K562 (cell line): ENCODE results near the gene TSPAN13. TPM values are rescaled to one million over a fixed set of nuclear protein-coding genes. Genes with fewer than 3 reads are reported as not detected.

ENCODE experiments used
- ATAC-seq: fragments of 200-7000 bp; cut with Tn5 transposase; 3 replicates; pipeline ENCODE4 v1.9.1; 2020; ENCODE audit warnings: moderate library complexity
- BruUV-seq: library from RNA; stranded (reverse); fragments of 400-500 nt; replicated peaks from 2 replicates; lab custom pipeline; 2021; lab: Mats Ljungman, UMichigan
- CTCF ChIA-PET: fragments of 300-600 bp; formaldehyde crosslinking; extraction: SDS; loops from one replicate; lab custom pipeline; 2021; ENCODE audit warnings: low intra/inter-chr PET ratio; lab: Yijun Ruan, JAX
- POLR2A ChIA-PET: fragments of 300-600, 350-650 bp; sonication (Branson Sonifier 250); formaldehyde crosslinking; extraction: SDS; loops from one replicate; lab custom pipeline; 2021; ENCODE audit warnings: antibody characterized with exemption, inconsistent platforms; lab: Yijun Ruan, JAX
- DNase-seq, 4 experiments: peaks; one replicate each; pipeline versions ENCODE4 v3.0.0 to v3.0.0-alpha.2; 2011 to 2018; ENCODE audit warnings: low spot score in 3 of 4, mixed read lengths in 3 of 4; ENCODE audit errors: extremely low read depth in 1 of 4
- FAIRE-seq: peaks from 2 replicates; lab custom pipeline; 2011; peaks lifted over from hg19 to GRCh38; lab: Jason Lieb, UNC
- H2AFZ ChIP-seq: 2 replicates; pipeline ENCODE4 v1.6.0; 2011; ENCODE audit warnings: low read depth, low read length, control low read depth, inconsistent platforms
- H3K27ac ChIP-seq: fragments of 200-600 bp; 3 replicates; pipeline ENCODE4 v1.8.0; 2011; ENCODE audit warnings: low read depth, mild to moderate bottlenecking, control low read depth, inconsistent platforms, low read length, moderate library complexity, mixed read lengths; ENCODE audit errors: extremely low read depth
- H3K27me3 ChIP-seq, 2 experiments: fragments of 300-600 bp in 1 of 2; 2 replicates in 1 of 2; 3 replicates in 1 of 2; pipeline versions ENCODE4 v1.6.0 to v1.8.0; 2011; ENCODE audit warnings: inconsistent platforms in 2 of 2, low read length in 2 of 2, mild to moderate bottlenecking in 1 of 2, mixed read lengths in 1 of 2, moderate library complexity in 1 of 2; ENCODE audit not compliant: control insufficient read depth in 2 of 2, insufficient read depth in 2 of 2
- H3K36me3 ChIP-seq: fragments of 300-600 bp; 3 replicates; pipeline ENCODE4 v1.8.0; 2011; ENCODE audit warnings: mild to moderate bottlenecking, low read length, inconsistent platforms; ENCODE audit not compliant: control insufficient read depth, insufficient read depth
- H3K4me1 ChIP-seq, 2 experiments: fragments of 200-600 bp in 1 of 2; replicated peaks in 1 of 2; 2 replicates in 1 of 2; 3 replicates in 1 of 2; pipeline versions ENCODE4 v1.5.1 to v1.8.0; 2011; ENCODE audit warnings: inconsistent platforms in 2 of 2, low read length in 2 of 2, mild to moderate bottlenecking in 1 of 2, mixed read lengths in 1 of 2, moderate library complexity in 1 of 2; ENCODE audit not compliant: control insufficient read depth in 2 of 2, insufficient read depth in 2 of 2
- H3K4me2 ChIP-seq: 2 replicates; pipeline ENCODE4 v1.6.1; 2011; ENCODE audit warnings: low read length, control low read depth, inconsistent platforms, mixed read lengths; ENCODE audit not compliant: insufficient read depth
- H3K4me3 ChIP-seq: fragments of 200-600 bp; sonication (generic), shearing (Covaris generic); 2 replicates; pipeline ENCODE4 v1.5.1; 2016; ENCODE audit warnings: control low read depth, inconsistent platforms
- H3K79me2 ChIP-seq: fragments of 200-600 bp; 3 replicates; pipeline ENCODE4 v1.8.0; 2011; ENCODE audit warnings: low read length, inconsistent platforms; ENCODE audit not compliant: control insufficient read depth, insufficient read depth
- H3K9ac ChIP-seq, 2 experiments: 2 replicates each; pipeline versions ENCODE4 v1.6.0 to v1.6.1; 2011; ENCODE audit warnings: low read depth in 2 of 2, low read length in 2 of 2, control low read depth in 1 of 2, inconsistent platforms in 1 of 2, mild to moderate bottlenecking in 1 of 2, mixed read lengths in 1 of 2; ENCODE audit not compliant: insufficient read depth in 1 of 2
- H3K9me1 ChIP-seq: one replicate; pipeline ENCODE4 v1.6.0; 2011; ENCODE audit warnings: inconsistent platforms, mild to moderate bottlenecking, low read length, moderate library complexity; ENCODE audit not compliant: control insufficient read depth, insufficient read depth
- H3K9me3 ChIP-seq: replicated peaks from 2 replicates; pipeline ENCODE4 v1.5.1; 2011; ENCODE audit warnings: low read depth, low read length, inconsistent platforms; ENCODE audit not compliant: control insufficient read depth, insufficient read depth
- H4K20me1 ChIP-seq: replicated peaks from 2 replicates; pipeline ENCODE4 v1.6.1; 2011; ENCODE audit warnings: low read length, inconsistent platforms, mixed read lengths; ENCODE audit not compliant: control insufficient read depth, insufficient read depth
- ARNT ChIP-seq, 2 experiments: fragments of 450-650 bp; IDR thresholded peaks; 2 replicates each; pipeline ENCODE4 v1.6.1; 2016; ENCODE audit warnings: mild to moderate bottlenecking in 1 of 2
- FOS ChIP-seq: IDR thresholded peaks from 3 replicates; pipeline ENCODE4 v1.6.1; 2011; ENCODE audit not compliant: insufficient read length; ENCODE audit errors: extremely low read depth
- GABPA ChIP-seq: fragments of 200-800 bp; sonication (Bioruptor generic); conservative IDR thresholded peaks from 2 replicates; pipeline ENCODE4 v1.6.1; 2016; ENCODE audit warnings: low read depth, missing genetic modification characterization, missing compliant biosample characterization
- HLTF ChIP-seq: fragments of 450-650 bp; IDR thresholded peaks from 2 replicates; pipeline ENCODE4 v1.6.1; 2016
- NEUROD1 ChIP-seq: fragments of 150-350 bp; IDR thresholded peaks from 2 replicates; pipeline ENCODE4 v1.6.1; 2014; ENCODE audit warnings: borderline replicate concordance, low read length, low read depth; ENCODE audit not compliant: partially characterized antibody
- RBM34 ChIP-seq: fragments of 200-400 bp; formaldehyde crosslinking; IDR thresholded peaks from 2 replicates; pipeline ENCODE4 v1.6.1; 2018; ENCODE audit warnings: low read length, borderline replicate concordance; ENCODE audit not compliant: insufficient read depth
- SIN3A ChIP-seq, 2 experiments: fragments of 150-350 bp in 1 of 2; IDR thresholded peaks; 2 replicates each; pipeline ENCODE4 v1.6.1; 2011 to 2016; ENCODE audit warnings: borderline replicate concordance in 2 of 2, low read depth in 2 of 2, low read length in 2 of 2, mild to moderate bottlenecking in 2 of 2, moderate library complexity in 2 of 2; ENCODE audit not compliant: control insufficient read depth in 1 of 2
- SRSF1 ChIP-seq: fragments of 200-400 bp; formaldehyde crosslinking; IDR thresholded peaks from 2 replicates; pipeline ENCODE4 v1.6.1; 2017; ENCODE audit warnings: mild to moderate bottlenecking, low read depth, low read length, moderate library complexity
- ZZZ3 ChIP-seq: fragments of 450-650 bp; IDR thresholded peaks from 2 replicates; pipeline ENCODE4 v1.6.1; 2016; ENCODE audit warnings: antibody characterized with exemption, mild to moderate bottlenecking, moderate library complexity
- WGBS: fragments of 100-300 bp; shearing (Covaris generic); methylation state at CpG from one replicate; pipeline ENCODE4 v1.1.6; 2016; ENCODE audit warnings: low coverage, mixed read lengths; ENCODE audit not compliant: insufficient coverage; ENCODE audit errors: missing lambda C conversion rate; 5-methylcytosine and 5-hydroxymethylcytosine counted together
- in situ Hi-C: fragments of 300-500 bp; cut with MboI; formaldehyde crosslinking; loops from 4 replicates; pipeline ENCODE4 v1.15.0; 2018; ENCODE audit warnings: inconsistent platforms, mixed read lengths
- intact Hi-C: fragments of 100-400 bp; cut with micrococcal nuclease; formaldehyde crosslinking; loops from 2 replicates; pipeline ENCODE4 v1.14.2; 2022
- polyA plus RNA-seq, 8 experiments: library from polyadenylated mRNA; depleted of rRNA in 4 of 8; stranded (reverse) in 5 of 8; unstranded in 3 of 8; fragments of >200 nt; fragmentation: Nextera tagmentation in 2 of 8; fragmentation: Illumina TruSeq in 1 of 8; extraction: Ambion mirVana in 2 of 8; extraction: Trizol in 1 of 8; gene quantifications; 2 replicates each; pipeline versions ENCODE4 v1.2.1 to v1.2.3, GENCODE V29; 2011 to 2014; ENCODE audit warnings: inconsistent platforms in 1 of 8, missing spikeins in 1 of 8
- total RNA-seq, 7 experiments: library from RNA; depleted of rRNA in 6 of 7; stranded (reverse); fragments of >200 nt in 6 of 7; fragmentation: Illumina TruSeq in 2 of 7; extraction: Trizol in 2 of 7; gene quantifications; 2 replicates each; pipeline versions ENCODE4 v1.2.1 to v1.2.3, GENCODE V29; 2011 to 2021; ENCODE audit warnings: low replicate concordance in 1 of 7
- TF ChIP-seq, protein P1 (sequence below): sonication (generic); formaldehyde crosslinking; IDR thresholded peaks from 2 replicates; pipeline ENCODE4 v1.8.1; 2023; ENCODE audit warnings: mild to moderate bottlenecking, missing genetic modification reagents
- TF ChIP-seq, protein P2 (sequence below): sonication (generic); formaldehyde crosslinking; IDR thresholded peaks from 2 replicates; pipeline ENCODE4 v1.8.1; 2022; ENCODE audit warnings: missing genetic modification reagents
- TF ChIP-seq, protein P3 (sequence below): IDR thresholded peaks from 2 replicates; pipeline ENCODE4 v1.6.1; 2012; ENCODE audit warnings: low read depth, low read length, improper control_type of control experiment, borderline replicate concordance

Gene TSPAN13
- total and polyA plus RNA-seq, 9 of the 15 experiments (the other 6 are each of a cell fraction or from before 2014, with no cell fraction given), result 7.8 to 46.3 (median 20.0) TPM

DNA sequence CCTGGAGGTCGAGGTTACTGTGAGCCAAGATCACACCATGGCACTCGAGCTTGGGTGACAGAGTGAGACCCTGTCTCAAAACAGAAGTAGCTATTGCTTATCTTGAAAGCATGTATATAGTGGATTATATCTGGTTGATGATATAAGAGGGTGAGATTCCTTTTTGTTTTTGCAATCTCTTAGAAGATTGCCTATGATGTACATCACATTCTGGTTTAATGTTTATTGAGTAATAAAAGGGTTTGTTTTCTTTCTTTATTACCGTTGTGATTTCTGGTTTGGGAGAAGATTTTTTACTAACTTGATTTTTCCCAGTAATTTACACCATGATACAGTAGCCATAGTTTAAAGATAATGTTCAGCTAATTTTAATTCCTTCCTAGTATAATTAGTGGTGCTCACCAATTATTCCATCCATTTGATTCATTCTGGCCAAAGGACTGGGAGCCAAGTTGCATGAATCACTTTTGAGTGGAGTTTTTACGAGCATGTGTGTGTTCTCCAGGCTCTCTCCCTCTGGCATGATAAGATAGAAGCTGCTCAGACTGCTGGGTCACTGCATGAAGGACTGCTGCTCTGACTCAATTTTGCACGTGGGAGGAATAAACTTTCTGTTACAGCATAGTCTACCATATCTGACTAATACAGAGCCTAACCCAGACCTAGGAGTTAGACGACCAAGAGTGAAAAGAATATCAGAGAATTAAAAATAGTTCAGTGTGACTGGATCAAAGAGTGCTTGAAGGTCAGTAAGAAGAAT is 13.5 kb upstream of the TSPAN13 start (continued):
- TF ChIP-seq RBM34, result no peak
- TF ChIP-seq, protein P1, sequence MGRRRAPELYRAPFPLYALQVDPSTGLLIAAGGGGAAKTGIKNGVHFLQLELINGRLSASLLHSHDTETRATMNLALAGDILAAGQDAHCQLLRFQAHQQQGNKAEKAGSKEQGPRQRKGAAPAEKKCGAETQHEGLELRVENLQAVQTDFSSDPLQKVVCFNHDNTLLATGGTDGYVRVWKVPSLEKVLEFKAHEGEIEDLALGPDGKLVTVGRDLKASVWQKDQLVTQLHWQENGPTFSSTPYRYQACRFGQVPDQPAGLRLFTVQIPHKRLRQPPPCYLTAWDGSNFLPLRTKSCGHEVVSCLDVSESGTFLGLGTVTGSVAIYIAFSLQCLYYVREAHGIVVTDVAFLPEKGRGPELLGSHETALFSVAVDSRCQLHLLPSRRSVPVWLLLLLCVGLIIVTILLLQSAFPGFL (CRISPR knock-in tag), result no peak
- TF ChIP-seq HLTF, result no peak
- no peak for TF ChIP-seq ZZZ3
- peak; percentile 51 for TF ChIP-seq FOS

DNA sequence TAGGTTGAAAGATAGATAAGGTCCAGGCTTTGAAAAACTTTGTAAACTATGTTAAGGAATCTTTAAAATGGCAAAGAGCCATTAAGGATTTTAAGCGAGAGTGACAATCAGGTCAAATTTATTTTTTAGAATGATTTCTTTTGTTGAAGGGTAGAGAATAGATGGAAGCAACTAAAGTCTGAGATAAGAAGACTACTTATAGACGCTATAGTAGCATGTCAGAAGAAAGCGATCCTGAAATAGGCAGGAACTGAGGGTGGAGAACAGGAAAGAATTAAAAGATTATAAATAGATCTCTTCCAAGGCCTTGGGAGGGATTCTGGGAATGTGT is 13.0 kb upstream of the TSPAN13 start:
- Histone ChIP-seq H3K9me1 (no peaks in the 10 kb centered on the region), H3K9me3 (no peaks in the 10 kb centered on the region), H3K4me2 (0 out of 2 replicates have a peak overlapping the region, but pooled peaks have one; percentile 22), H3K27me3 (no peaks in the 10 kb centered on the region), H4K20me1 (no peaks in the 10 kb centered on the region), H3K79me2 (no peaks in the 10 kb centered on the region), H3K4me1 (peaks cover 31 to 49% of the 10 kb centered on the region in 2 experiments; a peak in 4 of 5 replicates), H3K4me3 (no peak overlapping the region), H2AFZ (peak overlapping the region; percentile 16; the same call in 1 of the 2 replicates), H3K27ac (peak overlapping the region; percentile 77), H3K36me3 (no peaks in the 10 kb centered on the region), H3K9ac (peak overlapping the region in 1 of 2 experiments; percentile 51; a peak in 2 of 4 replicates)
- no TSS peak for BruUV-seq
- ChIA-PET CTCF (no interaction called here), POLR2A (interaction anchor here (0.8 to 1.0 kb wide), 2 partner anchors 19 to 58 kb away, joined by 3 read pairs; no protein-coding TSS in a partner anchor)
- FAIRE-seq (no peak), ATAC-seq (no peak), DNase-seq (no peak)
- intact Hi-C loops (loop anchor here (1.0 to 5.0 kb wide), 2 partner anchors 18 to 78 kb away; no protein-coding TSS in a partner anchor), in situ Hi-C loops (no loop called here)
- WGBS, result 1% methylated on average over 3 of the region's 3 CpGs
- TF ChIP-seq SIN3A (IDR thresholded peaks at IDR 0.05; ENCODE audit: borderline replicate concordance in 2 of 2, control insufficient read depth in 1 of 2, low read depth in 2 of 2, low read length in 2 of 2), result no peak
- 0 out of 4 replicates have a peak, but pooled peaks of 1 of the 2 experiments have one; percentile 23 for TF ChIP-seq ARNT (IDR thresholded peaks at IDR 0.05)
- no peak for TF ChIP-seq NEUROD1
- TF ChIP-seq, protein P2, sequence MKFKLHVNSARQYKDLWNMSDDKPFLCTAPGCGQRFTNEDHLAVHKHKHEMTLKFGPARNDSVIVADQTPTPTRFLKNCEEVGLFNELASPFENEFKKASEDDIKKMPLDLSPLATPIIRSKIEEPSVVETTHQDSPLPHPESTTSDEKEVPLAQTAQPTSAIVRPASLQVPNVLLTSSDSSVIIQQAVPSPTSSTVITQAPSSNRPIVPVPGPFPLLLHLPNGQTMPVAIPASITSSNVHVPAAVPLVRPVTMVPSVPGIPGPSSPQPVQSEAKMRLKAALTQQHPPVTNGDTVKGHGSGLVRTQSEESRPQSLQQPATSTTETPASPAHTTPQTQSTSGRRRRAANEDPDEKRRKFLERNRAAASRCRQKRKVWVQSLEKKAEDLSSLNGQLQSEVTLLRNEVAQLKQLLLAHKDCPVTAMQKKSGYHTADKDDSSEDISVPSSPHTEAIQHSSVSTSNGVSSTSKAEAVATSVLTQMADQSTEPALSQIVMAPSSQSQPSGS, result no peak
- TF ChIP-seq, protein P3, sequence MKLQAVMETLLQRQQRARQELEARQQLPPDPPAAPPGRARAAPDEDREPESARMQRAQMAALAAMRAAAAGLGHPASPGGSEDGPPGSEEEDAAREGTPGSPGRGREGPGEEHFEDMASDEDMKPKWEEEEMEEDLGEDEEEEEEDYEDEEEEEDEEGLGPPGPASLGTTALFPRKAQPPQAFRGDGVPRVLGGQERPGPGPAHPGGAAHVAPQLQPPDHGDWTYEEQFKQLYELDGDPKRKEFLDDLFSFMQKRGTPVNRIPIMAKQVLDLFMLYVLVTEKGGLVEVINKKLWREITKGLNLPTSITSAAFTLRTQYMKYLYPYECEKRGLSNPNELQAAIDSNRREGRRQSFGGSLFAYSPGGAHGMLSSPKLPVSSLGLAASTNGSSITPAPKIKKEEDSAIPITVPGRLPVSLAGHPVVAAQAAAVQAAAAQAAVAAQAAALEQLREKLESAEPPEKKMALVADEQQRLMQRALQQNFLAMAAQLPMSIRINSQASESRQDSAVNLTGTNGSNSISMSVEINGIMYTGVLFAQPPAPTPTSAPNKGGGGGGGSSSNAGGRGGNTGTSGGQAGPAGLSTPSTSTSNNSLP, result 0 out of 2 replicates have a peak, but pooled peaks have one; percentile 36
- TF ChIP-seq GABPA (tag), result 0 out of 2 replicates have a peak, but pooled peaks have one; percentile 10
- TF ChIP-seq SRSF1, result no peak
